GM18517 (cell line): Measurements from ENCODE around the gene ABTB2.
"Not testable (repeated sequence)": the region's sequence is repeated elsewhere in the genome, so short reads cannot be mapped to it uniquely, and the experiment has no call there.

ENCODE experiments used
- ATAC-seq: cut with Tn5 transposase; IDR thresholded peaks from one replicate; pipeline ENCODE4 v1.9.1; 2021; ENCODE audit warnings: mild to moderate bottlenecking, moderate library complexity; ENCODE audit not compliant: unreplicated experiment

Gene ABTB2

GRCh38 chr11:34267013-34267412, 90.8 kb downstream of the ABTB2 start:
- no peak for ATAC-seq

GRCh38 chr11:34266090-34266912, 91.5 kb downstream of the ABTB2 start:
- no peak for ATAC-seq

DNA sequence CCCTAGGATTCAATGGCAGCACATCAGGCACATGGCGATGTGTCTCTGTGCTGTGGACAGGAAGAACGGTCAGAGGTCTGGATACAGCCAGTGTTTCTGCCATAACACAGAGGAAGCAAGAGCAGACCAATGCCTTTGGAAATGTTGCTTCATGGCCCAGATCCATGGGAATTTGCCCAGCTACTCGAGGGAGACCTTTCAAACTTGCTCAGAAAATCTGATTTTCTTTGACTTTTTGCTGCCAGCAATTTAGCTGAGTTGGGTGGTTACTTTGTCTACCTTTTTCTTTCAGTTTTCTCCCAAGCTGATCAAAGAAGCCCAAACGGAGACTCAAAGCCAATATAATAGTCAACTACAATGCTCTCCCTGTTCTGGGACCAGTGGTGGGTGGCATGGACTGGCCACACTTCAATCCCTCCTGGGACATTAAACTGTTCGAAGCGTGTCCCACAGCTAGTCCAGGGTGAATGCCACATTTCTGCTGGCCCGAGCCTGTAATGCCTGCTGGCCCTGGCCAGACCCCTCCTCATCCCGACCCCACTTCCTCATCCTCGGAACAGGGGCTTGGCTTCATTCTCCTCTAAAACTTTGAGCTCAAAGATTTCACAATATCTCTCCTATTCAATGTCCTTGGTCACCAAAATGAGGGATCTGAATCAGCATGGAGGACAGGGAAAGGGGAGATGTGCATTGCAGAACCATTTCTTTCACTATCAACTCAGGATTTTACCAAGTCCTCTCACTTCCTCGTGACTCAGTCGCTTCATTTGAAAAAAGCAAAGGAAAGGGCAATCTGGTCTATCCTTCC, 93.3 kb downstream of the ABTB2 start:
- ATAC-seq: no peak

DNA sequence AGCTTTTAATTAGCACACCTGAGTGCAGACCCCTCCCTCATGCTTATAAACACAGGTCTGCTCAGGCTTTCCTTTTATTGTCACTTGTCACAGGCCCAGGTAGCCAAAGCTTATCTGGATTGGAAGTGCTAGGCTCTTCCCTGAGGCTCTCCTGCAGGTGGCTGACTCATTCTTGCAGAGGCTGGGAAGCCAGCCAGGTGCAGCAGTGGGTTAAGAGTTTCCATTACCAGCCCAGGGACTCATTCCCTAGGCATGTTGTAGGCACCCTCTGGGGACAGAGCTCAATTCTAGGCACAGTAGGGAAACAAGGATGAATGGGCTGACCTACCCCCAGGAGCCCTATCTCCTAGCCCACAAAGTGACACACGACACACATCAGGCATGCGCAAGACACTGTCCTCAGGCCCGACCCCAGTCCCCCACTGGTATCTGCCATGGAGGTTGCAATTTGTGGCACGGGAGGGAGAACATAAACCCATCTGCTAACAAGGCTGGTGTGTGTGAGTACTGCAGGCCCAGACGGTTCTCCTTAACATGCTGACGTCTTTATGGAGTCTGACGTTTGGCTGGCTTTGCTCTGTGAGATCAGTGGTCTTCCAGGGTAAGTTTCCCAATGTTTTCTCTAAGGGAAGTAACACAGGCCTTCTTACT, 94.2 kb downstream of the ABTB2 start:
- ATAC-seq: no peak

DNA sequence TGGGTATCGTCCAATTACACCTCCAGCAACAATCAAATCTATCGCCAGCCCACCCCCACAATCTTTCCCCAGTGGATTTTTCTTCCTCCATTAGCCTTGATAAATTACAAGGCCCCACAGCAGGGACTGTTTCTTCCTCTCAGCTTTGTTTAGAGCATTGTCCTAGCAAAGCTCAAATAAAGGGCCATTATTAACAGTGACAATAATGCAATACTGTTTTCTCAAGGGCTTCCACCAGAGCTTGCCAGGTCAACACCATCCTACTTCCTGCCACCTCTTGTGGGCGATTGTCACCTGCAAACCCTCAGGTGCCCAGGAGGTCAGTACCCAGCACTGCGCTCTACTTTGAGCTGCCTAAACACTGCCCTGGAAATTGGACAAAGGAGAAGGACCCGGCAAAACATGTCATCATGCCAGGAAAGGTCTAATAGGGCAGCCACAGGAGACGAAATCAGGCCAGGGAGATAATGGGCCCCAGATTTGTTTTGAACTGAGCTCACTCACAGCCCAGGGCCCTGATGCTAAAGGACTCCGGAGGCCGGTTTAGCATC, 95.2 kb downstream of the ABTB2 start:
- no peak for ATAC-seq

GRCh38 chr11:34261820-34262219, 96.0 kb downstream of the ABTB2 start:
- ATAC-seq: no peak

DNA sequence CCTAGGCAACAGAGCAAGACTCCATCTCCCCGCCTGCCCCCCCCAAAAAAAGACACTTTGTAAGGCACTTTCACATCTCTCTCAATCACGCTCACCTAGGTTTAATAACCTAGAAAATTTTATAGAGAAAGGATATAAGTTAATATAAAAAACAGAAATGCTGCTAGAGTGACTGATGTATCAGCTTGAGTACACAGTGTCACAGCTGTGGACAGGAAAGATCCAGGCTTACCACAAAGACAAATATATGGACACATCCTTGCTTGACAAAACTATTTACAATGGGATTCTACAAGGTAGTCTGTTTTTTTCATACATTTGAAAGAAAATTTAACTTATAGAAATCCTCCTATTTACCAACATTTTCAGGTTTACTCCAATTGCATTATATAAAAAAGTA, 96.7 kb downstream of the ABTB2 start:
- no peak for ATAC-seq

- ATAC-seq: no peak
Observed at GRCh38 chr11:34260072-34260575, 97.7 kb downstream of the ABTB2 start.

- no peak for ATAC-seq
Observed at GRCh38 chr11:34259087-34259486, 98.7 kb downstream of the ABTB2 start.

DNA sequence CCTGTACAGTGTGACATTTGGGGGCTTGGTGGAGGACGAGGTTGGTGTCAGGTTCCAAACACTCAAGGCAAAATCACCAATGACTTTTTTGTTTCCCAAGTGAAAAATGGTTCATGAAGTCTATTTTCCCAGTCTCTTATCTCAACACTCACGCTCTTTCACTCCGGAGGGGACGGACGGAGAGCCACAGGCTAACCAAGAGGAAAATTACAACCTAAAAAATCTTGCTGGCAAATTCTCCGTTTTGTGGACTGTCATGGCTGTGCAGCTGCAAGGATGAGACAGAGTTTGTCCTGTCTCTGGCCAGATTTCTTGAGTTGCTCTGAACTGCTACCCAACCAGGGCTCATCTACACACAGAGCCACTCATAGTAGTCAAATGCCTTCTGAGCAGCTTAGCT, 101.2 kb downstream of the ABTB2 start:
- ATAC-seq: no peak

DNA sequence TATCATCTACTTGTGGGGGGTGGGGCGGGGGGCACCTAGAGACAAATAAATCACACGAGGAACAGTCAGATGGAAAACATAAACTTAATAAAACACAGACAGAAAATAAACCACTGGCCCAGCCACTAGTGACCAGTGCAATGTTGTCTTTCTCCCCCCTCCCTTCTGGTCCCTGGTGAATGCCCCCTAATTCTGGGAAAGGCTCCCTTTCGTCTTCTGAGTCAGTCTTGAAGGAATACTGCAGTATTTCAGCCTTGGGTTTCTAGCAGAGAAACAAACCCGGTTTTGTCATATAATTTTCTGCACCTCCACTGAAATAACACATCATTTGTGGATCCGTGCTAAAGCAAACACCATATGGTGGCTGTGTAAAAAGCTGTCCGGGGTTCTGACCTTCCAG, 101.7 kb downstream of the ABTB2 start:
- ATAC-seq: no peak

GRCh38 chr11:34255101-34255500, 102.7 kb downstream of the ABTB2 start:
- no peak for ATAC-seq

GRCh38 chr11:34254011-34254410, 103.8 kb downstream of the ABTB2 start:
- ATAC-seq: no peak

- ATAC-seq: no peak
Observed at GRCh38 chr11:34252651-34253050, 105.2 kb downstream of the ABTB2 start.

DNA sequence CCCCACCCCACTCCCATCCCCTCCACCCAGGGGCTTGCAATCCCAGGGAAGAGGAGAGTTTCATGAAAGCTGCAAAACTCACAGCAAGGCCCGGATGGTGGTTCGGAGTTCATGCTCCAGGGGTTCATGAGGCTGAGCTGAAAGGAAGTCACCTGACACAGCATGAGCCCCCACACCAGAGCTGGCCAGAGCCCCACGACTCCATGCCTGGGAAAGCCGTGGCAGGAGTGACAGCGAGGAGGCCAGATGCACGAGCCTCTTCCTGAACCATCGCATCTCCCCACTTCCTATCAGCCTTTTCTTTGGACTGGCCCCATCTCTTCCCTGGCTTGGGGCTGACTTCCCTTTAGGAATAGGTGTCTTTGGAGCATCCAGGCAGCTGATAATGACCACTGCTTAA, 105.8 kb downstream of the ABTB2 start:
- ATAC-seq: no peak

GRCh38 chr11:34251589-34251980, 106.2 kb downstream of the ABTB2 start:
- ATAC-seq: no peak

- peak; percentile 70 for ATAC-seq
Observed at GRCh38 chr11:34250732-34251588, 106.8 kb downstream of the ABTB2 start.

DNA sequence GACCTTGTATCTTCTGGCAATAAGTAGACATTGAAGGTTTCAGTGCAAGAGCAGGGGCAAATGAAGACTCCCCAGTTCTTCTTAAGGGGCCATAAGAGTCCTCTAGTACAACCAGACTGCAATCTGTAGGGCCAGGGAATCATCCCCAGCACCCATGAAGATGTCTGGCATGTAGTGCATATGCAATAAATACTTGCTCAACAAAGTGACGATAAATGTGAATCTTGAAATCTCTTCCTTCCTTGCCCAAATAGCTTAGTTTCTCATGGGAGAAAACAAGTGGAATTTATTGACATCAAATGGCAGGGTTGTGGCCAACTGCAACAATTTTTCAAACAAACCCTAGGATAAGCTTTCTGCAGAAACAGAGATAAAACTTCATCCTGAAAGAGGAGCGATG, 107.6 kb downstream of the ABTB2 start:
- no peak for ATAC-seq

- no peak for ATAC-seq
Observed at GRCh38 chr11:34249439-34249838, 108.4 kb downstream of the ABTB2 start.

- not testable (repeated sequence) for ATAC-seq
Observed at GRCh38 chr11:34246511-34246910, 111.3 kb downstream of the ABTB2 start.
